WTC11 (cell line): ENCODE measurements around the gene CACNA2D3. TPM values are rescaled to one million over a fixed set of nuclear protein-coding genes. Genes with fewer than 3 reads are reported as not detected.

Source experiments
- ATAC-seq: fragments of 200-7000 bp; cut with Tn5 transposase; 2 replicates; pipeline ENCODE4 v1.10.0; 2021; ENCODE audit warnings: mild to moderate bottlenecking, moderate library complexity
- CTCF ChIA-PET: fragments of 300-600 bp; sonication (Branson Sonifier 250); formaldehyde crosslinking; loops from one replicate; lab custom pipeline; 2021; ENCODE audit warnings: antibody characterized with exemption; lab: Charles Lee
- POLR2A ChIA-PET: fragments of 350-600 bp; sonication (Branson Sonifier 250); formaldehyde crosslinking; loops from one replicate; lab custom pipeline; 2021; ENCODE audit warnings: antibody characterized with exemption; lab: Charles Lee
- DNase-seq: peaks from one replicate; pipeline ENCODE4 v3.0.0; 2021; ENCODE audit warnings: low spot score
- H3K27ac Mint-ChIP-seq: 2 replicates; pipeline ENCODE4 v1.8.0; 2021; ENCODE audit warnings: mixed read lengths
- H3K27me3 Mint-ChIP-seq: 2 replicates; pipeline ENCODE4 v1.8.0; 2021; ENCODE audit warnings: low read depth, mild to moderate bottlenecking, moderate library complexity, mixed read lengths
- H3K36me3 Mint-ChIP-seq: 2 replicates; pipeline ENCODE4 v1.8.0; 2021; ENCODE audit warnings: mixed read lengths
- H3K4me1 Mint-ChIP-seq: 2 replicates; pipeline ENCODE4 v1.8.0; 2022; ENCODE audit warnings: mixed read lengths
- H3K4me3 Mint-ChIP-seq: 2 replicates; pipeline ENCODE4 v1.8.0; 2021; ENCODE audit warnings: mild to moderate bottlenecking, moderate library complexity, mixed read lengths
- H3K9me3 Mint-ChIP-seq: 2 replicates; pipeline ENCODE4 v1.8.0; 2021; ENCODE audit warnings: mixed read lengths
- CBFB ChIP-seq: sonication (generic); formaldehyde crosslinking; IDR thresholded peaks from 2 replicates; pipeline ENCODE4 v1.8.1; 2022; ENCODE audit warnings: mild to moderate bottlenecking, low read depth, missing genetic modification reagents
- CTCF ChIP-seq: fragments of 200-600 bp; IDR thresholded peaks from 2 replicates; pipeline ENCODE4 v1.8.0; 2022; ENCODE audit warnings: antibody characterized with exemption
- E2F5 ChIP-seq: sonication (generic); formaldehyde crosslinking; IDR thresholded peaks from 2 replicates; pipeline ENCODE4 v1.8.1; 2022; ENCODE audit warnings: mild to moderate bottlenecking, moderate library complexity, missing genetic modification reagents
- FOXK1 ChIP-seq: sonication (generic); formaldehyde crosslinking; IDR thresholded peaks from 2 replicates; pipeline ENCODE4 v1.8.0; 2022; ENCODE audit warnings: mild to moderate bottlenecking, moderate library complexity, missing genetic modification reagents
- FOXP4 ChIP-seq: sonication (generic); formaldehyde crosslinking; IDR thresholded peaks from 2 replicates; pipeline ENCODE4 v1.8.0; 2022; ENCODE audit warnings: mild to moderate bottlenecking, missing genetic modification reagents
- HMGXB4 ChIP-seq: sonication (generic); formaldehyde crosslinking; IDR thresholded peaks from 2 replicates; pipeline ENCODE4 v1.8.1; 2023; ENCODE audit warnings: mild to moderate bottlenecking, moderate library complexity, missing genetic modification reagents
- IRF1 ChIP-seq: sonication (generic); formaldehyde crosslinking; IDR thresholded peaks from 2 replicates; pipeline ENCODE4 v1.8.0; 2023; ENCODE audit warnings: missing genetic modification reagents
- IRF2 ChIP-seq: sonication (generic); formaldehyde crosslinking; IDR thresholded peaks from 2 replicates; pipeline ENCODE4 v1.8.0; 2022; ENCODE audit warnings: low read depth, missing genetic modification reagents, borderline replicate concordance
- KAT7 ChIP-seq: sonication (generic); formaldehyde crosslinking; IDR thresholded peaks from 2 replicates; pipeline ENCODE4 v1.8.1; 2023; ENCODE audit warnings: missing genetic modification reagents, mild to moderate bottlenecking, borderline replicate concordance
- NFE2L1 ChIP-seq: sonication (generic); formaldehyde crosslinking; IDR thresholded peaks from 2 replicates; pipeline ENCODE4 v1.8.1; 2023; ENCODE audit warnings: missing genetic modification reagents
- NR2C2 ChIP-seq: sonication (generic); formaldehyde crosslinking; IDR thresholded peaks from 2 replicates; pipeline ENCODE4 v1.8.0; 2022; ENCODE audit warnings: mild to moderate bottlenecking, missing genetic modification reagents
- PREB ChIP-seq: sonication (generic); formaldehyde crosslinking; IDR thresholded peaks from 2 replicates; pipeline ENCODE4 v1.8.1; 2022; ENCODE audit warnings: mild to moderate bottlenecking, missing genetic modification reagents, moderate library complexity, borderline replicate concordance
- RORB ChIP-seq: fragments of 250-450 bp; sonication (Bioruptor Pico); IDR thresholded peaks from 2 replicates; pipeline ENCODE4 v1.9.0; 2021; ENCODE audit warnings: mild to moderate bottlenecking
- SMAD3 ChIP-seq: sonication (generic); formaldehyde crosslinking; IDR thresholded peaks from 2 replicates; pipeline ENCODE4 v1.8.0; 2022; ENCODE audit warnings: missing genetic modification reagents, mild to moderate bottlenecking, borderline replicate concordance
- ZNF121 ChIP-seq: sonication (generic); formaldehyde crosslinking; IDR thresholded peaks from 2 replicates; pipeline ENCODE4 v1.8.0; 2023; ENCODE audit warnings: missing genetic modification reagents
- ZNF232 ChIP-seq: sonication (generic); formaldehyde crosslinking; IDR thresholded peaks from 2 replicates; pipeline ENCODE4 v1.8.0; 2022; ENCODE audit warnings: mild to moderate bottlenecking, missing genetic modification reagents
- ZNF263 ChIP-seq: sonication (generic); formaldehyde crosslinking; IDR thresholded peaks from 2 replicates; pipeline ENCODE4 v1.8.1; 2022; ENCODE audit warnings: low read depth, mild to moderate bottlenecking, moderate library complexity, missing genetic modification reagents
- ZNF281 ChIP-seq: sonication (generic); formaldehyde crosslinking; IDR thresholded peaks from 2 replicates; pipeline ENCODE4 v1.8.0; 2023; ENCODE audit warnings: mild to moderate bottlenecking, missing genetic modification reagents
- ZNF416 ChIP-seq: fragments of 250-450 bp; sonication (Bioruptor Pico); IDR thresholded peaks from 2 replicates; pipeline ENCODE4 v1.9.0; 2021; ENCODE audit warnings: mild to moderate bottlenecking, inconsistent platforms
- ZNF423 ChIP-seq: fragments of 250-450 bp; sonication (Bioruptor Pico); IDR thresholded peaks from 2 replicates; pipeline ENCODE4 v2.1.2; 2022; ENCODE audit warnings: mild to moderate bottlenecking, moderate library complexity
- total RNA-seq: library from RNA; stranded (reverse); gene quantifications from 3 replicates; pipeline ENCODE4 v1.2.3, GENCODE V29; 2021

Gene CACNA2D3
- total RNA-seq, 1 experiment from 2014 or later, result 5.0 TPM

- CTCF ChIA-PET, result interaction anchor here (0.7 kb wide), 1 partner anchor 163 kb away, joined by 3 read pairs; no protein-coding TSS in a partner anchor
- Mint-ChIP-seq H3K9me3 (no peaks in the 10 kb centered on the region), H3K27ac (no peak overlapping the region), H3K27me3 (no peaks in the 10 kb centered on the region), H3K36me3 (no peaks in the 10 kb centered on the region), H3K4me1 (no peaks in the 10 kb centered on the region), H3K4me3 (no peak overlapping the region)
- no peak for TF ChIP-seq CTCF
- no peak for TF ChIP-seq ZNF232
- TF ChIP-seq ZNF121 (CRISPR knock-in tag), result no peak
- no peak for TF ChIP-seq ZNF423 (CRISPR knock-in tag)
- TF ChIP-seq HMGXB4 (CRISPR knock-in tag), result no peak
- TF ChIP-seq PREB (CRISPR knock-in tag), result no peak
- no peak for TF ChIP-seq E2F5 (CRISPR knock-in tag)
- TF ChIP-seq NFE2L1 (CRISPR knock-in tag), result no peak
- TF ChIP-seq NR2C2 (CRISPR knock-in tag), result no peak
- no peak for TF ChIP-seq FOXP4
- TF ChIP-seq CBFB, result no peak
- no peak for TF ChIP-seq IRF1
- no peak for TF ChIP-seq FOXK1 (CRISPR knock-in tag)
- no peak for TF ChIP-seq RORB (CRISPR knock-in tag)
- no peak for TF ChIP-seq ZNF281 (CRISPR knock-in tag)
- TF ChIP-seq ZNF263 (CRISPR knock-in tag), result no peak
- TF ChIP-seq IRF2 (CRISPR knock-in tag), result no peak
- no peak for TF ChIP-seq SMAD3
- no peak for TF ChIP-seq ZNF416 (CRISPR knock-in tag)
- TF ChIP-seq KAT7 (CRISPR knock-in tag), result no peak
- POLR2A ChIA-PET, result no interaction called here
- no peak for ATAC-seq
- DNase-seq, result no peak
These were observed 956.5 kb downstream of the CACNA2D3 start for GRCh38 chr3:55078876-55079275.
